HG03571 (cell line): ENCODE data around the gene CDC42BPA.
"Not testable (repeated sequence)": the region's sequence is repeated elsewhere in the genome, so short reads cannot be mapped to it uniquely, and the experiment has no call there.

Source experiments
- ATAC-seq: cut with Tn5 transposase; IDR thresholded peaks from one replicate; pipeline ENCODE4 v1.9.1; 2021; ENCODE audit not compliant: unreplicated experiment

CDC42BPA gene

GRCh38 chr1:227336136-227336535, 17.8 kb upstream of the CDC42BPA start:
- ATAC-seq = not testable (repeated sequence)

DNA sequence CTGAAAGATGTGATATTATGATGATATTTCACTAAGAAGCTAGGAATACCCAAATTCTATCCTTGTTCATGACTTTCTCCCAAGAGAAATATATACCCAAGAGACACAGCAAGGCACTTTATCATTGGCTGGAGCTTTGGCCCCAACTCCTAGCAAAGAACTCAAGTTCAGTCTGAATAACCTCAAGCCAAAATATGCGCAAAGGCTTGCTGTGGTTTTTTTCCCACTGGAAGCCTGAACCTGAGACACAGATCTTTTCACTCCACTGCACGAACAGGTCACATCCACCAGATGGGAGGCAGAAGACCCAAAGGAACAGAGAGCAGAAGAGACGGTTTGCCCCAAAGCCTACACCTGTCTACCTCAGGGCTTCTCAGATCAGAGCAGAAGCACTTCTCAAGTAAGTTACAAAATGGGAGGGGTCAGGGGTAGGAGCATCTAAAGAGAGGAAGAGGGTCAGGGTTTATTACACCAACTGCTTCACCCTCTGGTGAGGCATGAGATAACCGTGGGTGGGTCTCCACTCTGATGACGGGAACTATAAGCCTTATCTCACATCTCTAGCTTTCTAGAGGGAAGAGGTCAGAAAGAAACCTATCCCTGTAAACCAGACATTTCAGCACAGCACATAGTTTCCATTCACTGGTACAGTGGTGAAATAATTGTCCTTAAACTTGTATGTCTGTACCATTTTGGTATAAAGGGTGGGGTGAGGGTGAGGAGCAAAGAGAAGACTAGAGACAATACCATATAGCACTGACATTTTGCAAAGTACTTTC, 17.1 kb upstream of the CDC42BPA start:
- no peak for ATAC-seq

DNA sequence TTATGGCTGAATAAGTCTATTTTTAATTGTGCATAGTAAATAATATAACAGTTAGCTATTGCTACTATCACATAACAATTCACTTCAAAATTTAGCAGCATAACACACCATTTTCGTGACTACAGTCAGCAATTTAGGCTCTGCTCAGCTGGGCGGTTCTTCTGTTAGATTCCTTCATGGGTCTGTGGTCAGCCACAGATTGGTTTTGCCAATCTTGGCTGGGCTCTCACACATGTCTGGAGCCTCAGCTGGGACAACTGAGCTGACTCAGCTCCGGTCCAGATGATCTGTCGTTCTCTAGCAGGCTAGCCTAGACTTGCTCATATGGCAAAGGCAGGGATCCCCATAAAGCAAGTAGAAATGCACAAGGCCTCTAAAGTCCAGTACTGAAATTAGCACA, 15.1 kb upstream of the CDC42BPA start:
- ATAC-seq = no peak

DNA sequence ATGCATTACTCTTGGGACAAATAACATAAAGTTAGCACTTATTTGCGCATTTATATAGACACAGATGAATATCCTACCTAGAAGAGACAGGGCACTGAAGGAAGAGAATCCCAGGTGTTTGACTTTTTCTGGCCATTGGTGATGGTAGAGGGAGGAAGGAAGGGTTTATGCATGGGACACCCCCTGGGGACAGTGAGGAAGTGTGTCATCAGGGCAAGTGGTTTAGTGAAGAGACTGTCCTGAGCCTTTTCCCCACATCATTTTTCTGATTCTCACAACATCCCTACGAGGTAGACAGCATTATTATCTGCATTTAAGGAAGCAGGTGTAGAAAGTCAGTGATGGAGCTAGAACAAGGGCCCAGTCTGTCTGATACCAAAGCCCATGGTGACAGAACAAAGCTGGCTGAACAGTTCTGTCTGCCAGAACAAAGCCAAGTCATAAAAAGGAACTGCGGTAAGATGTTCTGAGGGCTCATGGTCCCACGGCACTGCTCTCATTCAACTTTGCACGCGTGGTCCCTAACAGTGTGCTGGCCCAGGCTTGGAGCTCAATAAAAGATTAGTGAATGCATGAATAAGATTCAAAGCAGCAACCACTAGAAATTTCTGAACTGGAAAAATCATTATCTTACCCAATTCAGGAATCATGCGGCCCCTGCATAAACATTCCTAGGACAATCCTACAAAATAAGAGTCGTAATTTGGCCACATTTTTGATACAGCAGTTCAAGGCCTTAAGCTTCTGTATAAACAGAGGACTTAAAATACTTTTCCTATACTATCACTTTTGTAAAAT, 12.2 kb upstream of the CDC42BPA start:
- ATAC-seq = no peak

GRCh38 chr1:227328405-227329019, 10.2 kb upstream of the CDC42BPA start:
- ATAC-seq = no peak

DNA sequence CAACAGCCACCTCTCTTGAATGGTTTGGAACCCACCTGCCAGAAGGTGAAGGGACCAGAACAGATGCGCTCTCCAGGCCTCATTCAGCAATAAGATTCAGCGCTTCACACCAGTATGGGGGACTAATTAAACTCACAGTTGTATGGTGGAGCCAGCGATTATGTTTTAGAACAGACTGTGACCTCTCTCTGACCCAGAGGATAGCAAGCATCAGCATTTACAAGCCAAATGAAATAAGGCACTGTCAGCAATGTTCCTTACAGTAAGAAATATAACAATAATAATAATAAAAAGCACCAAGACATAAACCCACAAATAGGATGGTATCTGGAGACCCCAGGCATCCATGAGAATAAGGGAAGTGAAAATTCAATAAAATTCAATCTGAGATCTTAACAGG, 6.9 kb upstream of the CDC42BPA start:
- no peak for ATAC-seq

DNA sequence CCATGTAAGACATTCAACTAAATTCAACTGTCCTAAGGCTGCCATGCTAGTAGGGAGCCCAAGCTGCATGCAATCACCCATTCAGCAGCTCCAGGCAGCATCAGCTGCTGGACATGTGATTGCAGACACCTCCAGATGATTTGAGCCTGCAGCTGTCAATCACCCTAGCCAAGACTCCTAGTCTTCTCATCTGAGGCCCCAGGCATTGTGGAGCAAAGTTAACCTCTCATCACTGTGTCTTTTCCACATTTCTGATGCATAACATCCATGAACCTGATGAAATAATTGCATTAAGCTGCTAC, 5.6 kb upstream of the CDC42BPA start:
- ATAC-seq = no peak

DNA sequence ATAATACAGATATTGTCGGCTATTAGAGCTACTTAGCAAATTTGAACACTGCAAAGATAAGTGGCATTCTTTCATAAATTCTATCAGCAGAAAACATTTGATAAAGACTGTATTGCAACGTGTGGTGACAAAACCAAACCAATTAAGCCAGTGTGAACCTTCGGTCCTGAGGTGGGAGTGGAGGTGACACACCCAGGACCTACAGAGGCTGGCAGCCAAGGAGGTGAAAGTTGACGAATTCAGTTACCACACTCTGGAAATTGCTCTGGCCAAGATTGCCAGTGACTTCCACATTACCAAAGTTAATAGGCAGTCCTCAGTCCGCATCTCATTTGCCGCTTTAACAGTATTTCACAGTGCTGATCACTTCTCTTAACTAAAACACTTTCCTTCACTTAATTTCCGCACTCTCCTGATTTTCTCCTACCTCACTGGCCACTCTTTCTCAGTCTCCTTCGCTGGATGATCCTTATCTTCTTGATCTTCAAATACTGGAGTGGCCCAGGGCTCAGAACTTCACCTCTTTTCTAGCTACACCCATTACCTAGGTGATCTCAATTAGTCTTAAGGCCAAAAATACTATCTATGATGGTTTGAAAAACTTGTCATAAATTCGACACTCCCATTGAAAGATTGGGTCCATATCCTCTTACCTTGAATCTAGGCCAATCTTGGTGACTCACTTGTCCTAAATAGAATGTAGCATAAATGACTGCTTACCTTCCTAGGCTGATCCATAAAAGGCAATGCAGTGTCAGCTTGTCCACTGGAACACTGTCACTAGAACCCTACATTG, 5.1 kb upstream of the CDC42BPA start:
- ATAC-seq = no peak

GRCh38 chr1:227322376-227322775, 4.1 kb upstream of the CDC42BPA start:
- ATAC-seq = no peak

GRCh38 chr1:227321035-227321434, 2.7 kb upstream of the CDC42BPA start:
- ATAC-seq = peak; percentile 61

- ATAC-seq = no peak
Observed at GRCh38 chr1:227320476-227320875, 2.2 kb upstream of the CDC42BPA start.

GRCh38 chr1:227318853-227319607, 738 bp upstream of the CDC42BPA start:
- no peak for ATAC-seq

- ATAC-seq = no peak
Observed at GRCh38 chr1:227317523-227318015, 723 bp downstream of the CDC42BPA start.

DNA sequence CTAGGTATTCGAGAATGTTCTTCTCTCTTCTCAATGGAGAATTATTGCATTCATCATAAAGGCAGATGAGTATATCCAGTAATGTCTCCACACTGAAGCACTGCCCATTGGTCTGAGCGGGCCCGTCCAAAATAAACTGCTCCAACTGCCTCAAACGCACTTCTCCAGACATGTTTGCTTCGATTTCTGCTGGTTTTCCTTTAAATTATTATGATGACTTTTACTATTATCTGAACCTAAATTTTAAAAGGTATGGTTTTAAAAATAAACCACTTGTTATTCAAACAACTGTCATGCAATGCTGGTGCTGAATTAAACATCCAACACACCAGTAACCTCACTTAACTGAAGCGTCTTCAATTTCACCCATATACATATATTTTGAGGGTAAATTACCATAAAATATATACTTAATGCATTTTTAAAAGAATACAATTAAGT, 1.3 kb downstream of the CDC42BPA start:
- no peak for ATAC-seq

GRCh38 chr1:227316456-227316855, 1.8 kb downstream of the CDC42BPA start:
- ATAC-seq = no peak

- ATAC-seq = no peak
Observed at GRCh38 chr1:227315629-227316346, 2.5 kb downstream of the CDC42BPA start.

DNA sequence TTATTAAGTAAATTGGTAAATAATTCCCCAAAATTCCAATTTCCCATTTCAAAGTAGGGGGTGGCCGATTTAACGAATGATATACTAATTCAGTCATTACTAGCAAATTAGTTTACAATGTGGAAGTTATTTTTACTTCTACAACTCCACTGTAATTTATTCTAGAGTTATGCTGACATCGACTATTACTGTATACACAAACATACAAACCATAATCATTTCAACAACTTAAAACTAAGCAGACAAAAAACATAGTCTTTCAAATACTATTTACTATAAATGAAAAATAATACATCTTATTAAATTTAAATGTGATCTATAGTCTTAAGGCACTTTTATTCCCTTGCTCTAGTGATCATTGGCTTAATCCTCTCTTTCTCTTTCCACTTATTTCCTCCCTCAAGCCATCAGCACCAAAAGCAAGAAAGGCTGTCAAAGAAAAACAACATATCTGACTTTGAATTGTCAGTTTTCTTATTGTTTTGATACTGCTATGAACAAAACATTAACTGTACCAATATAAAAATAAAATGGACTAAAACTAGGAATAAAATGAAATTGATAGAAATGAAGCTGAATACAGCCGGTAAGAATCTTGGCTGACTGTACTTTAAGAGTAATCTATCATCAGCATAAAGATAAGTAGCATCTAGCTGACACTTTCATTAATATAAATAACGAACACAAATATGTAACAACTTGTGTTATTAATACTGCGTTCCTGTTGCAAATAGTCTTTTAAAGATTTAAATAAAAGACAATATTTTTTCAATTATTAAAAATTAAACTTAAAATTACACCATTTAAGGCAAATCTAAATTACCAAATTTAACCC, 4.1 kb downstream of the CDC42BPA start:
- ATAC-seq = no peak

DNA sequence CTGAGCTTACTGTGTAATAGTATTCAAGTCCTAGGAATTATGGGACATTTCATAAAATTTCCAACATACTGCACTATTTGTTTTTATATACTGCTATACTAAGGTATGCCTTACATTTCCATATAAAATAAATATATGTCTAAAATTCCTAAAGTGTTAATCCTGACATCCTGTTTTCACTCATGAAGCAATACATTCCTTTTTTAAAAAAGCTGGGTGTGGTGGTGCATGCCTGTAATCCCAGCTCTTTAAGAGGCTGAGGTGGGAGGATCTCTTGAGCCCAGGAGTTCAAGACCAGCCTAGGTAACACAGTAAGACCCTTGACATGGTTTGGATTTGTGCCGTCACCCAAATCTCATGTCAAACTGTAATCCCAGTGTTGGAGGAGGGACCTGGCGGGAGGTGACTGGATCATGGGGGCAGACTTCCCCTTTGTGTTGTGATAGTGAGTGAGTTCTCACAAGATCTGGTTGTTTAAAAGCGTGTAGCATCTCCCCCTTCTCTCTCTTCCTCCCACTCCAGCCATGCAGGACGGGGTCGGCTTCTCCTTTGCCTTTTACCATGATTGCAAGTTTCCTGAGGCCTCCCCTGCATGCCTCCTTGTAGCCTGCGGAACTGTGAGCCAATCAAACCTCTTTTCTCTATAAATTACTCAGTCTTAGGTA, 5.8 kb downstream of the CDC42BPA start:
- ATAC-seq = no peak
